OCI-LY7 (cell line): ENCODE measurements around the gene NFKBIE. TPM values are rescaled to one million over a fixed set of nuclear protein-coding genes. Genes with fewer than 3 reads are reported as not detected.

Experiments used
- BruUV-seq: library from RNA; stranded (reverse); fragments of 400-500 nt; replicated peaks from 2 replicates; lab custom pipeline; 2021; lab: Mats Ljungman, UMichigan
- CTCF ChIA-PET: fragments of 300-600 bp; sonication (Branson Sonifier 250); formaldehyde crosslinking; loops from one replicate; lab custom pipeline; 2022; ENCODE audit warnings: antibody characterized with exemption; ENCODE audit not compliant: unreplicated experiment; lab: Charles Lee
- POLR2A ChIA-PET: fragments of 300-600 bp; sonication (Branson Sonifier 250); formaldehyde crosslinking; loops from one replicate; lab custom pipeline; 2022; ENCODE audit warnings: antibody characterized with exemption; lab: Charles Lee
- DNase-seq: peaks from one replicate; pipeline ENCODE4 v3.0.0-alpha.2; 2015; ENCODE audit warnings: low spot score
- H2AFZ ChIP-seq: fragments of 200-600 bp; sonication (generic), shearing (Covaris generic); 2 replicates; pipeline ENCODE4 v1.6.1; 2014; ENCODE audit warnings: mild to moderate bottlenecking, antibody characterized with exemption, low read length, moderate library complexity
- H3K27ac ChIP-seq: fragments of 200-600 bp; sonication (generic); 2 replicates; pipeline ENCODE4 v1.5.1; 2014; ENCODE audit warnings: mixed run types, low read depth, mild to moderate bottlenecking, moderate library complexity, low read length, inconsistent platforms; ENCODE audit not compliant: poor library complexity, severe bottlenecking
- H3K36me3 ChIP-seq: fragments of 200-600 bp; sonication (generic); 2 replicates; pipeline ENCODE4 v1.6.1; 2014; ENCODE audit warnings: mild to moderate bottlenecking, antibody characterized with exemption, low read length, moderate library complexity, mixed read lengths; ENCODE audit not compliant: insufficient read depth
- H3K4me1 ChIP-seq: fragments of 200-600 bp; sonication (generic); 2 replicates; pipeline ENCODE4 v1.5.1; 2014; ENCODE audit warnings: mild to moderate bottlenecking, low read length; ENCODE audit not compliant: insufficient read depth, poor library complexity, severe bottlenecking
- H3K4me2 ChIP-seq: fragments of 200-600 bp; sonication (generic); 2 replicates; pipeline ENCODE4 v1.6.1; 2014; ENCODE audit warnings: mild to moderate bottlenecking, low read length
- H3K4me3 ChIP-seq: fragments of 200-600 bp; sonication (generic); 2 replicates; pipeline ENCODE4 v1.5.1; 2014; ENCODE audit warnings: mild to moderate bottlenecking, low read depth, low read length; ENCODE audit not compliant: poor library complexity, severe bottlenecking
- H3K79me2 ChIP-seq: fragments of 200-600 bp; sonication (generic); 2 replicates; pipeline ENCODE4 v1.6.1; 2016; ENCODE audit warnings: low read depth, mild to moderate bottlenecking, low read length, moderate library complexity, mixed read lengths; ENCODE audit not compliant: insufficient read depth
- H3K9me2 ChIP-seq: fragments of 200-600 bp; sonication (generic); 2 replicates; pipeline ENCODE4 v1.6.1; 2016; ENCODE audit warnings: mild to moderate bottlenecking, low read length, mixed read lengths; ENCODE audit not compliant: insufficient read depth
- H3K9me3 ChIP-seq: fragments of 200-600 bp; sonication (generic); 2 replicates; pipeline ENCODE4 v1.6.1; 2014; ENCODE audit warnings: mild to moderate bottlenecking, mixed run types, low read length, mixed read lengths
- H4K20me1 ChIP-seq: fragments of 200-600 bp; sonication (generic); 2 replicates; pipeline ENCODE4 v1.6.1; 2014; ENCODE audit warnings: mild to moderate bottlenecking, antibody characterized with exemption, low read length, moderate library complexity, mixed read lengths; ENCODE audit not compliant: insufficient read depth
- EZH2phosphoT487 ChIP-seq: fragments of 200-600 bp; sonication (generic); IDR thresholded peaks from 2 replicates; pipeline ENCODE4 v1.6.1; 2018; ENCODE audit warnings: low read depth, borderline replicate concordance, mild to moderate bottlenecking, mixed run types, antibody characterized with exemption, low read length, moderate library complexity, mixed read lengths
- intact Hi-C: fragments of 100-400 bp; cut with micrococcal nuclease; formaldehyde crosslinking; loops from one replicate; pipeline ENCODE4 v1.10.0; 2022; ENCODE audit not compliant: unreplicated experiment
- total RNA-seq, 2 experiments: library from RNA; depleted of rRNA in 1 of 2; stranded (reverse); fragments of >200 nt in 1 of 2; shearing (Covaris generic) in 1 of 2; gene quantifications; 2 replicates each; pipeline ENCODE4 v1.2.3, GENCODE V29; 2014 to 2022
- TF ChIP-seq, protein P1 (sequence below): fragments of 200-600 bp; sonication (generic); conservative IDR thresholded peaks from 2 replicates; pipeline ENCODE4 v1.5.1; 2014; ENCODE audit warnings: mild to moderate bottlenecking, antibody characterized with exemption, low read length, moderate library complexity, mixed read lengths

Gene NFKBIE
- total RNA-seq, 2 experiments from 2014 or later: 24.8 to 43.1 TPM

GRCh38 chr6:44219053-44219814 is 46.1 kb downstream of the NFKBIE start:
- TF ChIP-seq, protein P1, sequence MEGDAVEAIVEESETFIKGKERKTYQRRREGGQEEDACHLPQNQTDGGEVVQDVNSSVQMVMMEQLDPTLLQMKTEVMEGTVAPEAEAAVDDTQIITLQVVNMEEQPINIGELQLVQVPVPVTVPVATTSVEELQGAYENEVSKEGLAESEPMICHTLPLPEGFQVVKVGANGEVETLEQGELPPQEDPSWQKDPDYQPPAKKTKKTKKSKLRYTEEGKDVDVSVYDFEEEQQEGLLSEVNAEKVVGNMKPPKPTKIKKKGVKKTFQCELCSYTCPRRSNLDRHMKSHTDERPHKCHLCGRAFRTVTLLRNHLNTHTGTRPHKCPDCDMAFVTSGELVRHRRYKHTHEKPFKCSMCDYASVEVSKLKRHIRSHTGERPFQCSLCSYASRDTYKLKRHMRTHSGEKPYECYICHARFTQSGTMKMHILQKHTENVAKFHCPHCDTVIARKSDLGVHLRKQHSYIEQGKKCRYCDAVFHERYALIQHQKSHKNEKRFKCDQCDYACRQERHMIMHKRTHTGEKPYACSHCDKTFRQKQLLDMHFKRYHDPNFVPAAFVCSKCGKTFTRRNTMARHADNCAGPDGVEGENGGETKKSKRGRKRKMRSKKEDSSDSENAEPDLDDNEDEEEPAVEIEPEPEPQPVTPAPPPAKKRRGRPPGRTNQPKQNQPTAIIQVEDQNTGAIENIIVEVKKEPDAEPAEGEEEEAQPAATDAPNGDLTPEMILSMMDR: no peak
- no peak for TF ChIP-seq EZH2phosphoT487
- Histone ChIP-seq H3K27ac (peak overlapping the region; percentile 47), H3K9me3 (no peaks in the 10 kb centered on the region), H3K36me3 (no peaks in the 10 kb centered on the region), H3K4me1 (peaks cover 60% of the 10 kb centered on the region), H2AFZ (peak overlapping the region; percentile 75), H3K79me2 (peaks cover 5% of the 10 kb centered on the region), H3K4me2 (peak overlapping the region; percentile 77), H3K4me3 (peak overlapping the region; percentile 61), H3K9me2 (no peaks in the 10 kb centered on the region), H4K20me1 (peaks cover 1% of the 10 kb centered on the region; the same call in 1 of the 2 replicates)
- ChIA-PET POLR2A (interaction anchor here (0.6 to 1.6 kb wide), 5 partner anchors 9 to 34 kb away, joined by 3 to 5 read pairs (median 3); no protein-coding TSS in a partner anchor), CTCF (no interaction called here)
- DNase-seq: peak; percentile 70
- no TSS peak for BruUV-seq
- intact Hi-C loops: no loop called here

GRCh38 chr6:44217332-44218143 is 47.8 kb downstream of the NFKBIE start:
- no TSS peak for BruUV-seq
- DNase-seq: no peak
- ChIA-PET CTCF (no interaction called here), POLR2A (interaction anchor here (1.6 kb wide), 1 partner anchor 11 kb away, joined by 5 read pairs; no protein-coding TSS in a partner anchor)
- TF ChIP-seq EZH2phosphoT487: no peak
- TF ChIP-seq, protein P1: no peak
- peak overlapping the region; percentile 47 for H3K27ac ChIP-seq
- no peak overlapping the region for H3K4me2 ChIP-seq
- no peaks in the 10 kb centered on the region for H3K9me2 ChIP-seq
- intact Hi-C loops: no loop called here
- no peak overlapping the region for H3K4me3 ChIP-seq
- no peaks in the 10 kb centered on the region for H4K20me1 ChIP-seq
- 0 out of 2 replicates have a peak overlapping the region, but pooled peaks have one; percentile 75 for H2AFZ ChIP-seq
- no peaks in the 10 kb centered on the region for H3K79me2 ChIP-seq
- peaks cover 52% of the 10 kb centered on the region for H3K4me1 ChIP-seq
- H3K36me3 ChIP-seq: no peaks in the 10 kb centered on the region
- H3K9me3 ChIP-seq: no peaks in the 10 kb centered on the region
